GM19099 (cell line): ENCODE measurements around the gene TYW5.

Experiments used
- POLR2A ChIP-seq: IDR thresholded peaks from 3 replicates; pipeline ENCODE4 v1.6.1; 2011; ENCODE audit warnings: low read depth; ENCODE audit not compliant: insufficient read length; ENCODE audit errors: extremely low read depth

Gene TYW5

DNA sequence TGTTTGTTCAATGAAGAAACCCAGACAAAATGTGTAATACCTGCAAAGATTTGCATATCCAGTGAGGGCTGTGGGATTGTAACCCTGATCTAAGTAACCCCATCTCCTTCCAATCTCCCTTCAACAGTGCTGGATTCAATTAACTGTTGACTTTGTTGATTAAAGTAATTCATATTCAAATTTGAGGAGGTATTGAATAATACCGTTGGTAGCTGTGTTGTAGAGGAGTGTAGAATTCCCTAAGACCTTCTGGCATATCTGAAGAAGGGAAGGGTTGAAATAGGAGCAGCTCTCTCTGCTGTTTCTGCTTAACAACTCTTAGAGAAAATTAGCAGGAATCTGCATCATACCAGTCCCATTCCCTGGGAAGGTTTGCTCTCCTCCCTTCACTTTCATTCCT lies 28.2 kb upstream of the TYW5 start:
- no peak for TF ChIP-seq POLR2A

DNA sequence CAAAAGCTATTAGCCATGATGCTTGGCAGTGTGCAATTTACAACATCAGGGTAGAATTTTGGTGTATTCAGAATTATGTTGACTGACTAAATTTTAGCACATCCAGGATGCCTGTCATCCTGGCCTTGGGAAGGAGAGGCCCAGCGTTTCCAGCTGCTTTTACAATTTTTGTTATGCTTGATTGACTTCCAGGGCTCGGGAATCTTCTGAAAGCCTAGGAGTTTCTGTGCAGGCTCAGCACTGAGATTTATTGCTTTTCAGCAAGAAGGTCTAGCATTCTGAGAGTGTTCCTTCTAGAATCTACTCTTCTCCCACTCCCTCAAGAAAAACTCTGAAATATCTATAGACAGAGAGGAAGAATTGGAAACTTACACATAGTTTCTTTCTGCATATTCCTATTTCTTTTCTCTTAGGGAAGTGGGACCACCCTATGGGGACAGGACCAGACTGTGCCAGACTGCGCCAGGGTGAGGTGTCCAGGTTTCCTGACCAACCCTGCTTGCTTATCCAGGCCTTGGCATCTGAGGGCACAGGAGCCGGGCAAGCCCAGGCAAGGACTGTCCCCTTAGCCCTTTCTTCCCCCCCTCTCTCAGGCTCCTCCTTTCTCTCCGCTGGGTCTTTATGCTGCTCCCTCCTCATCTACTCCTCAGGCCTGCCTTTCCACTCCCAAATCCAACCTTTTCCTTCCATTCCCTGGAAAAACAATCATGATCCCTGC lies 27.0 kb upstream of the TYW5 start:
- TF ChIP-seq POLR2A, result no peak

DNA sequence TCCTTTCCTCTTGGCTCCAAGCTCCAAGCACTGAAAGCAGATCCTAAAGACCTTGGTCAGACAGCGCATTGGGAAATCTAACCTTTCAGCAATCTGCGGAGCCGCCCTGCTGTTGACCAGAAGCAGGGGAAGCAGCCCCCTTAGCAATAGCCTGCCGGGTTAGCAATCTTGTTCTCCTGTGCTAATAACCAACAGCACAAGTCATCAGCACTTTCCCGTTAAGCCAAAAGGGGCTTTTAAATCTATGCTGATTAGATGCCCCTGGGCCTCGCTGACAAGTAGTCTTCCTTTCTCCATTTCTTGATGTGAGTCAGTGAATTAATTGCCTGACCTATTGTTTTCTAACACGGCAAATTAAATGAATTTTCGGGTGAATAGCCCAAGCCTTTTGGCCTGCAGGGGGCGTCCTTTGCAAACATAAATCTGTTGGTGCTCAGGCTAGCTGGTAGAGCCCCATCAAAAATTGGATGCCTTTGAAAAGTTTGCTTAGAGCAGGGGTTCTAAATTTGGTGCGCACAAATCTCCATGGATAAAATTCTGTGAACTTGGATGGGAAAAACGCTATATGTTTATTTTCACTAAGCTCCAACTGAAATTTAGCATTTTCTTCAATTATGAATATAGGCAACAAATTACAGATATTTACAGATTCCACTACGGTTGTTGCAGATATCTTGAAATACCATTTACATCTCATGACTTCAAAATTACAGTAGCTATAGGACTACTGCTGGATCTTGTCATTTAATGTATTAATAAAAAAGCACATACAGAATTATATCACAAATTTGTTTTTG lies 24.7 kb upstream of the TYW5 start:
- no peak for TF ChIP-seq POLR2A

DNA sequence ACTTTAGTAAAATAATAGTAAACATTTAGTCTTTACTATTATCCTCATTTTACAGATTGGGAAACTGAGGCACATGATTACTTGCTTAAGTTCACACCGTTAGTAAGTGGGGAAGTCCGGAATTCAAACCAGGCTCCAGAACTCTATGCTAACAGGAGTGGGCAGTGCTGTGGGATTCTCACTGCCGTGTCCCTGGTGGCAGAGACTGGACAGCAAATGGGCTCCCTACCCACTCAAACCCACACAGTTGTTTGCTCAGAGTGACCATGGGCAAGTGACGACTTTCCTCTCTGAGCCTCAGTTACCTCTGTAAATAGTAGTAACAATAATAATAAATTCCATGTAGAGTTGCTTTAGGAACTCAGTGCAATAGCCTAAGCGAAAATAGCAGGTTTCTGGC lies 24.1 kb upstream of the TYW5 start:
- no peak for TF ChIP-seq POLR2A

DNA sequence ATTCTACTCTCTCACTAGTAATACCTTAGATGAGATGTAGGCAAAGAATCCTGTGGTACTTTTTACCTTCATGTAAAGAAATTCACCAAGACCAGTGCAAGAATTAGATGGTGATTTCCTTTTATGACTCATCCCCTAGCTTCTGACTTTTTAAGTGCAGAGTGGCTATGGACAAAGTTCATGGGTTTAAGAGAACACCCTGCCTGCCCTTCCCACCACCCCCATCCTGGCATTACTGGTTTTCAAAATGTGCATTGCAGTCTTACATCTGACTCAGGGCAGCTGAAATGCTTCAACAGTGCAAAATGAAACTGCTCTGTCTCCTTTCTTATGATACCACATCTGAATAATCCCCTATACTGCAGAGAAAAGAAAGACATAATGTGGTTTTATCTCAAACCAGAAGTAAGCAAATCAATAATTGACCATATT lies 22.7 kb upstream of the TYW5 start:
- no peak for TF ChIP-seq POLR2A

DNA sequence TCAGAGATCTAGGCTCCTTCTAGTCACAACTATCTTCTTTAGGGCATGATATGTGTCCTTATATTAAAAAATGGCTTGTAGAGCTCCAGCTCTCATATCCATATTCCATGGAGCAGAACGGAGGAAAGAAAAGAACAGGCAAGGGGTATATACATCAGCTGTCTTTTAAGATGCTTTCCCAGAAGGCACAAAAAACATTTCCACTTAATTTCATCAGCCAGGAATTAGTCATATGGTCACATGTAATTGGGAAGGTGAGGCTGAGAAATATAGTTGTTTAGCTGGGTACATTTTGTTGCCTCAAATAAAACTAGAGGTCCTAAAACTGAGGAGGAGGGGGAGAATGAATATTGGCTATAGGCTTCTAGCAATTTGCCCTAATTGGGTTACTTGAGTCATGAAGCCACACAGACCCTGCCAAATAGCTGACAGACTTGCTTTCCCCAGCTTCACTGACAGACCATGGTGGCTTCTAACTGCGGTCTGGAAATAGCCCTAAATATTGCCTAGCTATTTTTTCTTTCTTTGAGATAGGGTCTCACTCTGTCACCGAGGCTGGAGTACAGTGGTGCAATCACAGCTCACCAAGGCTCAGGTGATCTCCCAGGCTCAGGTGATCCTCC lies 20.1 kb upstream of the TYW5 start:
- no peak for TF ChIP-seq POLR2A

DNA sequence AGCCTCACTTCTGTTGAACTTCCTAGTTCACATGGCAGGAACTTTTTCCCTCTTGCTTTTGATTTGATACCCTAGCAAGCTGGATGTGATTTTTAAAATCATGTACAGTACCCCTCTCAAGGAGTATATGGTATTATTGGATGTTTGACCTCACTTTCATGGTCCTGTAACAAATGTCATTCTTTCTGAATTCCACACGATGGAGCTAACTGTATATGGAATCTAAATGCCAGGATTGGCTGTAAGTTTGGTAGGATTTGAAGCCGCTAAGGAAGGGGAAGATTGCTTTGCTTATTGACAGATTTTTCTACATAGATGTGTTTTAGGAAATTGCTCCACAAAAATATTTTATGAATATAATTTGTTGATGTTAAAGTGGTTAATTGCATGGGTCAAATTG lies 18.4 kb upstream of the TYW5 start:
- no peak for TF ChIP-seq POLR2A

DNA sequence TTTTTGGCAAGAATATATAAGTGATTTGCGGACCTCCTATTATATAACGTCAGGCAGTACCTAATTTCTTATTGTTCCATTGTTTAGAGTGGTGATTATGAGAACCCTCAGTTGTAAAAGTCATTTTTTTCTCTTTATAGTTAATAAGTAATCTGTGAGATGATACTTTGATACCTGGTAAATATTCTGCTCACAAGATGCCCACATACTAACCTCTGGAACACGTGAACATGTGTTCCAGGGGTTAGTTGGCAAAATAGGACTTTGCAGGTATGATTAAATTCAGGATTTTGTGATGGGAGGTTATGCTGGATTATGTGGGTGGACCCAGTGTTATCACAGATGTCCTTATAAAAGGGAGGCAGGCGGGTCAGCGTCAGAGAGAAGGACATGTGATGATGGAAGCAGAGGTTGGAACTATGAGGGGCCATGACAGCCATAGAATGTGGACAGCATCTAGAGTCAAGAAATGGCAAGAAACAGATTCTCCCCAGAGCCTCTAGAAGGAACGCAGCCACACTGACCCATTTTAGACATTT lies 16.9 kb upstream of the TYW5 start:
- TF ChIP-seq POLR2A, result no peak

DNA sequence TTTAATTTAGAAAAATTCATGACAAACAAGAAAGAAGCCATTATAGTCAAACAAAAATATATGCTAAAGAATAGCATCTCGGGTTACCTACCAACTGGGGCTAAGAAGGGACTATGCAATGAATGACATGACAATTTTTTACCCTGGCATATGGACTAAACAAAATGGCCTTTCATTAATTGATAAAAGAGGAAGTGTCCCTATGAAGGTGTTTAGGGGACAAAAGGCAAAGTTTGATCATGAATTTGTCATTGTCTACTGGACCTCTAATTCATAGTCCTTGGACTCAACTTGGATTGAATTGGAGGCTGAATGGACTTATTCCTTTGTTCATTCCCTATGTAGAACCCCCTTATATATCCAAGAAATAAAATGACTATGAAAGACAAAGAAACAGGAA lies 12.8 kb upstream of the TYW5 start:
- no peak for TF ChIP-seq POLR2A

DNA sequence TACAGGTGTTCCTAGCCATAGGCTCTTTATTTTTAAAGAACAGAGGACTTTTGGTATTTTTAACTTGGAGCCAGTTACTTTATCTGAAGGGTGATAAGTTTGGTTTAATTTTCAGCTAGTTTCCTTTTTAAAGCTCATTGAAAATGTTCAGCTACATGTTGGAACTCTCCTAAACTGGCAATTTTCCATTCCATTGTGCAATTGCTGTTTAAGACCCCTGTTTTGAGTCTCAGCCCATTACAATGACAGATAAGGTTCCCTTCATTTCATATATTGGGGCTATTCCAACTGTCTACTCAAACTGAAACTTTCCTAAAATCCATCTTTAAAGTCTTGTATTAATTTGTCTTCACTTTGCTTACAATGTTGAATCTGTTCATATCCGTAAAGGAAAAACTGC lies 11.7 kb upstream of the TYW5 start:
- TF ChIP-seq POLR2A, result no peak

DNA sequence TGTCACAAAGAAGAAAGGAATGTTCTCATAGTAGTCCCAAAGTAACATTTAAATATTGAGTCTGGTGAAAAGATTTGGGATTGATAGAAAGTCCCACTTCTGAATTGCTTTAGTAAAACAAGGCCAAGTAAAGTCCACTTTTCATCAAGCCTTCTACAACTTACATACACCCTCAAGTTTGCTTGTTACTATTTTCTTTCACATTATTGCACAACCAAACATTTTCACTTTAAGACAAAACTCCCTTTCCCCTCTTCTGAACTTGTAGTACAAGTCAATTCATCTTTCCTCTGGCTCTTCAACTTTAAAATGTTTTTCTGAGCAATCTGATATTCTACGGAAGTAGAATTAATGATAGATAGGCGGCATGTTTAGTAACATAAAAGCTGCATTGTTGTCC lies 11.1 kb upstream of the TYW5 start:
- TF ChIP-seq POLR2A, result no peak

DNA sequence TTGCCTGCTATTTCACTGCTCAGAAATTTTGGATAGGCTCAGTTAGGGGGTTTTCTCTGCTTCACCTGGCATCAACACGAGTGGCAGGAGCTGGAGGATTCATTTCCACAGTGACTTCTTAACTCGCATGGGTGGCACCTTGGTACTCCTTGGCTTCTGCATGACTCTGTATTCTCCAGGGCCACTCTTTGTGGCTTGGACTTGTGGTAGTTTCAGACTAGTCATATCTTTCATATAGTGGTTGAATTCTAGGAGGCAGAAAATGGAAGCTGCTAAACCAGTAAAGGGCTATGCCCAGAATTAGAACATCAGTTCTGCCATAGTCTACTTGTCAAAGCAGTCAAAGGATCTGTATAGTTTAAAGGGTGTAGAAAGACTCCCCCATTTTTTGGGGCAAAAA lies 6.9 kb upstream of the TYW5 start:
- no peak for TF ChIP-seq POLR2A

DNA sequence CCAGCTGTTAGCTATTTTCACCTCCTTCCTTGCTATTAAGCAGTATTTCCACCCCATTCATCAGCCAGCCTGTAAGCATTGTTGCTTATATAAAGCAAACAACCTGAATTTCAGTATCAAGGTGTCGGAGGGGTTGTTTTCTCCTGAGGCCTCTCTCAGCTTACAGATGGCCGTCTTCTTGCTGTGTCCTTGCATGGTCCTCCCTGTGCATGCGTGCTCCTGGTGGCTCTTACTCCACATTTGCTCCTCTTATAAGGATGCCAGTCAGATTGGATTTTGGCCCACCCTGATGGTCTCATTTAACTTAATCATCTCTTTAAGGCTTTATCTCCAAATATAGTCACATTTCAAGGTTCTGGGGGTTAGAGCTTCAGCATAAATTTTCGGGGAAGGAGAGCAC lies 2.7 kb upstream of the TYW5 start:
- no peak for TF ChIP-seq POLR2A

DNA sequence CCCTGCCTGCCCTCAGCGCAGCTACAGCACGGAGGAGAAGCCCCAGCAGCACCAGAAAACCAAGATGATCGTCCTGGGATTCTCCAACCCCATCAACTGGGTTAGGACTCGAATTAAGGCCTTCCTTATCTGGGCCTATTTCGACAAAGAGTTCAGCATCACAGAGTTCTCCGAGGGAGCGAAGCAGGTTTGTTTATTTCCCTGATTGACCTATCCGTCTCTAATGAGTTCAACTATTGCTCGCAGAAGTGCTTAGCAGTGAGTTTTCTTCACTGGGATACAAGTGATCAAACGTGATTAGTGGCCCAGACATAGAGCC lies 730 bp upstream of the TYW5 start:
- no peak for TF ChIP-seq POLR2A

DNA sequence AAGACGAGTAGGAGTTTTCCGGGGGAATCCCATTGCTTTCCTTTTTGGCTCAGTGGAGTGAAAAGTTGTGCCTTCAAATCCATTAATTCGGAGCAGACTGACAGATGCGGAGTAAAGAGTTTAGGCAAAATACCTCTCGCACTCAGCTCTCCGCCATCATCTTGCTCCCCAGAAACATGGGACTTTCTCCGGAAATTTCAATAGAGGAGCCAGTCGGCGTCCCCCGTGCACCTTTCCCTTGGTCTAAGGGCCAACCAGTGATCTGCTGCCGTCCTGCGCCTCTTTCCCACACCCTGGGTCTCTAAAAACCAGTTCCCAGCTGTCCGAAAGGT lies 318 bp downstream of the TYW5 start:
- TF ChIP-seq POLR2A, result no peak

DNA sequence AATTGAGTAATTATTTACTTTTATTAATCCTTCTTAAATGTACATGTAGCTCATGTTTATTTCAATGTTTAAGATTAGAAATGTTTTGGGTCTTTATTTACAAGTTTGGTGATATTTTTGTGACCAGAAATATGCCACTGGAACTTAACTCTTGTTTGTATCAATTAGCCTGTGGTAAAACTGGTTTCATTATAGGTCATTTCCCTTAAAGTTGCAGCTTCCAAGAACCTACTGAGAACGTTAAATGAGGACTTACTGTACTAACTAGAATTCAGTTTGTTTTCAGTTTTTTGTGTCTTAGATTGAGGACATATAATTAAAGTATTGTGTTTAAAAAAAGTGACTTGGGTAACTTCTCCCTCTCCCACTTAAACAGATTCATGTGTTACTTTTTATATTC lies 4.3 kb downstream of the TYW5 start:
- no peak for TF ChIP-seq POLR2A
